ENCODE measurements around the gene THAP11. TPM values are rescaled to one million over a fixed set of nuclear protein-coding genes. Genes with fewer than 3 reads are reported as not detected.

THAP11 gene
- total and polyA plus RNA-seq, 2 of the 4 experiments (the other 2 are of a cell fraction), result 13.3 to 14.5 TPM

DNA sequence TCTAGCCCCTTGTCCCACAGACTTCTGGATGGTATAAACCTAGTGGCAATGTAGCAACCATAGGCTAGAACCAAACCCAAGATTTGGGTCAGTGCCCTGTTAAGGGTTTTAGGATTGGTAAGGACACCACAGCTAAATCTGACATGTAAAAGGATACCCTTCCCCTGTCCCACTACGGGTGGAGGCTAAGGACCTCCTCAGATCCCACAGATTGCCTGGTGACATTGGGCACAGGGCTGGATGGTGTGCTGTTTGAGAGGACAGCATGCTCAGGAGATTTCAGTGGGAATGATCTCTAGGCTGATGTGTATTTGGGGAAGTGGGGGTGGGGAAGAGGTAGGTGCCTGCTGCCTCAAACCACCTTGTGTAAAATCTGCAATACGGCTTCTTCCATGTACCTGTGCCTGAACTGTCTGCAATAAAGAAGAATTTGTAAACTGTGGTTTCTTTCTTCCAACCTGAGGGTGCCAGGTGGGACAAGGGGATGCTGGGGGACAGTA, 30.1 kb downstream of the THAP11 start:
- no peak overlapping the region for H2BK20ac ChIP-seq (ENCODE audit: low read depth, low read length)
- H2AK9ac ChIP-seq (replicated peaks; ENCODE audit: low read depth, low read length, poor library complexity), result peak overlapping the region; percentile 74
- no peak overlapping the region for H3K56ac ChIP-seq (ENCODE audit: extremely low read depth, insufficient read depth, low read length)
- H2AK5ac ChIP-seq (ENCODE audit: low read depth, low read length), result peak overlapping the region; percentile 35; the same call in 1 of the 2 replicates
- no TSS peak for BruUV-seq (replicated peaks)
- dilution Hi-C loops (cut with HindIII; ENCODE audit: low sequenced_read_pairs, unreplicated experiment) (no loop called here), intact Hi-C loops (cut with micrococcal nuclease) (loop anchor here (2.0 kb wide), 1 partner anchor 25 kb away; the partner anchor contains the start of genes CENPT and NUTF2), in situ Hi-C loops (cut with MboI; ENCODE audit: low sequenced_read_pairs) (no loop called here)
- peaks cover 41 to 78% of the 10 kb centered on the region in 2 experiments for H3K79me1 ChIP-seq (ENCODE audit: low read depth in 1 of 2, low read length in 2 of 2)
- no peak overlapping the region for H3K27ac ChIP-seq (ENCODE audit: insufficient read depth, low read length)
- H3K18ac ChIP-seq (ENCODE audit: low read depth, low read length), result no peak overlapping the region
- H4K5ac ChIP-seq (ENCODE audit: low read depth, low read length), result peak overlapping the region; percentile 78
- H2BK5ac ChIP-seq (ENCODE audit: low read depth, low read length, poor library complexity, severe bottlenecking), result no peak overlapping the region
- ChIA-PET POLR2A (ENCODE audit: unreplicated experiment) (no interaction called here), CTCF (interaction anchor here (0.7 to 1.3 kb wide), 2 partner anchors 8 to 12 kb away, joined by 3 to 4 read pairs; partner anchors contain the start of gene NRN1L)
- H3K4me1 ChIP-seq (ENCODE audit: control insufficient read depth, insufficient read depth, low read length), result peaks cover 10% of the 10 kb centered on the region
- H2BK15ac ChIP-seq (ENCODE audit: low read depth, low read length), result no peak overlapping the region
- no peak overlapping the region for H3K23ac ChIP-seq (ENCODE audit: low read depth, low read length)
- H4K8ac ChIP-seq (ENCODE audit: low read depth in 2 of 2, low read length in 2 of 2), result peak overlapping the region; percentile 58 to 92; a peak in 3 of 4 replicates
- peak overlapping the region; percentile 36; the same call in 1 of the 2 replicates for H4K91ac ChIP-seq (ENCODE audit: insufficient read depth, low read depth, low read length)
- peaks cover 48% of the 10 kb centered on the region for H3K36me3 ChIP-seq (ENCODE audit: control insufficient read depth, insufficient read depth, low read length)
- H3K9ac ChIP-seq (ENCODE audit: low read depth, low read length), result no peak overlapping the region
- H3K4me2 ChIP-seq (ENCODE audit: low read depth, low read length), result no peak overlapping the region
- H3K9me3 ChIP-seq (ENCODE audit: control insufficient read depth, insufficient read depth, low read length), result no peaks in the 10 kb centered on the region
- no CpG with 5 or more reads among the region's 2 CpGs for WGBS, 2 experiments (ENCODE audit: extremely low coverage in 2 of 2, insufficient read length in 1 of 2)
- no peaks in the 10 kb centered on the region for H3K27me3 ChIP-seq (ENCODE audit: control insufficient read depth, insufficient read depth, low read length)
- peak overlapping the region; percentile 95 for H2AFZ ChIP-seq (replicated peaks; ENCODE audit: low read length, poor library complexity)
- H3K14ac ChIP-seq (replicated peaks; ENCODE audit: low read depth, low read length), result no peak overlapping the region
- H3K4ac ChIP-seq (ENCODE audit: low read depth, low read length), result peak overlapping the region; percentile 14; the same call in 1 of the 2 replicates
- H3K4me3 ChIP-seq (ENCODE audit: insufficient read depth, low read depth, low read length), result no peak overlapping the region
- H3K9me1 ChIP-seq (ENCODE audit: insufficient read depth, low read length), result peaks cover 18% of the 10 kb centered on the region
- DNase-seq (no peak), ATAC-seq (ENCODE audit: low read depth) (no peak)
- H2BK120ac ChIP-seq (ENCODE audit: low read depth, low read length), result no peak overlapping the region
- TF ChIP-seq NFE2L2 (IDR thresholded peaks at IDR 0.05; ENCODE audit: low read depth, low read length) (no peak), CHD1 (IDR thresholded peaks at IDR 0.05; ENCODE audit: low read depth, low read length) (no peak), MAFK (IDR thresholded peaks at IDR 0.05; ENCODE audit: low read depth, low read length) (no peak), POLR2A (IDR thresholded peaks at IDR 0.05; ENCODE audit: low read depth, low read length) (no peak), MAZ (IDR thresholded peaks at IDR 0.05; ENCODE audit: borderline replicate concordance, low read depth, low read length) (no peak), RAD21 (IDR thresholded peaks at IDR 0.05; ENCODE audit: low read length) (no peak), FOS (IDR thresholded peaks at IDR 0.05; ENCODE audit: low read depth, low read length) (no peak), SMC3 (IDR thresholded peaks at IDR 0.05; ENCODE audit: low read depth, low read length) (no peak), BHLHE40 (IDR thresholded peaks at IDR 0.05; ENCODE audit: low read depth, low read length) (no peak), MXI1 (IDR thresholded peaks at IDR 0.05; ENCODE audit: borderline replicate concordance, low read depth, low read length) (no peak), RFX5 (IDR thresholded peaks at IDR 0.05; ENCODE audit: low read depth, low read length) (no peak), RCOR1 (IDR thresholded peaks at IDR 0.05; ENCODE audit: insufficient replicate concordance, low read length) (no peak)
- TF ChIP-seq, protein P1, sequence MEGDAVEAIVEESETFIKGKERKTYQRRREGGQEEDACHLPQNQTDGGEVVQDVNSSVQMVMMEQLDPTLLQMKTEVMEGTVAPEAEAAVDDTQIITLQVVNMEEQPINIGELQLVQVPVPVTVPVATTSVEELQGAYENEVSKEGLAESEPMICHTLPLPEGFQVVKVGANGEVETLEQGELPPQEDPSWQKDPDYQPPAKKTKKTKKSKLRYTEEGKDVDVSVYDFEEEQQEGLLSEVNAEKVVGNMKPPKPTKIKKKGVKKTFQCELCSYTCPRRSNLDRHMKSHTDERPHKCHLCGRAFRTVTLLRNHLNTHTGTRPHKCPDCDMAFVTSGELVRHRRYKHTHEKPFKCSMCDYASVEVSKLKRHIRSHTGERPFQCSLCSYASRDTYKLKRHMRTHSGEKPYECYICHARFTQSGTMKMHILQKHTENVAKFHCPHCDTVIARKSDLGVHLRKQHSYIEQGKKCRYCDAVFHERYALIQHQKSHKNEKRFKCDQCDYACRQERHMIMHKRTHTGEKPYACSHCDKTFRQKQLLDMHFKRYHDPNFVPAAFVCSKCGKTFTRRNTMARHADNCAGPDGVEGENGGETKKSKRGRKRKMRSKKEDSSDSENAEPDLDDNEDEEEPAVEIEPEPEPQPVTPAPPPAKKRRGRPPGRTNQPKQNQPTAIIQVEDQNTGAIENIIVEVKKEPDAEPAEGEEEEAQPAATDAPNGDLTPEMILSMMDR (conservative IDR thresholded peaks at IDR 0.05; ENCODE audit: low read depth, low read length), result no peak
- TF ChIP-seq, protein P2, sequence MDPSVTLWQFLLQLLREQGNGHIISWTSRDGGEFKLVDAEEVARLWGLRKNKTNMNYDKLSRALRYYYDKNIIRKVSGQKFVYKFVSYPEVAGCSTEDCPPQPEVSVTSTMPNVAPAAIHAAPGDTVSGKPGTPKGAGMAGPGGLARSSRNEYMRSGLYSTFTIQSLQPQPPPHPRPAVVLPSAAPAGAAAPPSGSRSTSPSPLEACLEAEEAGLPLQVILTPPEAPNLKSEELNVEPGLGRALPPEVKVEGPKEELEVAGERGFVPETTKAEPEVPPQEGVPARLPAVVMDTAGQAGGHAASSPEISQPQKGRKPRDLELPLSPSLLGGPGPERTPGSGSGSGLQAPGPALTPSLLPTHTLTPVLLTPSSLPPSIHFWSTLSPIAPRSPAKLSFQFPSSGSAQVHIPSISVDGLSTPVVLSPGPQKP (IDR thresholded peaks at IDR 0.05; ENCODE audit: borderline replicate concordance, low read depth, low read length), result no peak
- TF ChIP-seq, protein P3, sequence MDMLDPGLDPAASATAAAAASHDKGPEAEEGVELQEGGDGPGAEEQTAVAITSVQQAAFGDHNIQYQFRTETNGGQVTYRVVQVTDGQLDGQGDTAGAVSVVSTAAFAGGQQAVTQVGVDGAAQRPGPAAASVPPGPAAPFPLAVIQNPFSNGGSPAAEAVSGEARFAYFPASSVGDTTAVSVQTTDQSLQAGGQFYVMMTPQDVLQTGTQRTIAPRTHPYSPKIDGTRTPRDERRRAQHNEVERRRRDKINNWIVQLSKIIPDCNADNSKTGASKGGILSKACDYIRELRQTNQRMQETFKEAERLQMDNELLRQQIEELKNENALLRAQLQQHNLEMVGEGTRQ (IDR thresholded peaks at IDR 0.05; ENCODE audit: low read depth, low read length), result no peak
- peaks cover 43% of the 10 kb centered on the region for H4K20me1 ChIP-seq (ENCODE audit: insufficient read depth, low read length)
